Hematopoietic multipotent progenitor cell treated with erythropoietin and hydrocortisone succinate and interleukin-3 and kit ligand, for 17 days (in vitro differentiated cells): ENCODE results near the gene SPDYA.
"Not testable (repeated sequence)": the region's sequence is repeated elsewhere in the genome, so short reads cannot be mapped to it uniquely, and the experiment has no call there.

Experiments
- DNase-seq: peaks from one replicate; pipeline ENCODE4 v3.0.0-alpha.2; 2015; ENCODE audit warnings: low spot score

SPDYA gene

GRCh38 chr2:28810384-28811285 lies at the start of gene SPDYA:
SPDYA (plus strand) TSS chr2:28810834; CDS start chr2:28816015, 5,181 bp downstream.
- peak; percentile 59 for DNase-seq

GRCh38 chr2:28761420-28761819 lies 49.2 kb upstream of the SPDYA start:
- no peak for DNase-seq

GRCh38 chr2:28764909-28765711 lies 45.5 kb upstream of the SPDYA start:
- no peak for DNase-seq

GRCh38 chr2:28766070-28766469 lies 44.6 kb upstream of the SPDYA start:
- DNase-seq, result no peak

- DNase-seq, result no peak
Measured at GRCh38 chr2:28767337-28767736, 43.3 kb upstream of the SPDYA start.

- DNase-seq, result no peak
Measured at GRCh38 chr2:28768422-28768821, 42.2 kb upstream of the SPDYA start.

DNA sequence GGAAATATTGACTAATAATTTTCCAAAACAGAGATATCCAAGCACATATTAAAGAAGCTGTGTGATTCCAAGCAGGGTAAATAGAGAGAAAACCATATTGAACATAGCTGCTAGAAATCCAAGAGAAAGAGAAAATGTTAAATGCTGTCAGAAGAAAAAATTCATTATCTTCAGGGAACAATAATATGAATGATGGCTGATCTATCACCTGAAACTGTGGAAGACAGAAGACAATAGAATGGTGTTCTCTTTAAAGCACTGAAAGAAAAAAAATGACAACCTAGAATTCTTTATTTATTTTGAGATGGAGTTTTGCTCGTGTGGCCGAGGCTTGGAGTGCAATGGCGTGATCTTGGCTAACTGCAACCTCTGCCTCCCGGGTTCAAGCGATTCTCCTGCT lies 41.7 kb upstream of the SPDYA start:
- no peak for DNase-seq

DNA sequence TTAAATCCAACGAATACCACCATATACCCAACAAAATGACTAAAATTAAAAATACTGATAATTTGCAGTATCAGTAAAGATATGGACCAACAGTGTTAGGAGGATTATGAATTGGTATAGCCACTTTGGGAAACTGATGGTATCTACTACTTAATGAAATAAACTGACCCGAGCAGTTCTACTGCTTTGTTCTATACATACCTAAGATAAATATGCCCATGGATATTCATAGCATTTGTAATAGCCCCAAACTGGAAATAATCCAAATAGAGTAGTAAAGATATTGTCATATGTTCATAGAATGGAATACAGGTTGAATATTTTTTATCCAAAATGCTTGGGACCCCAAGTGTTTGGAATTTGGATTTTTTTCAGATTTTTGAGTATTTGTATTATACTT lies 38.3 kb upstream of the SPDYA start:
- DNase-seq, result no peak

- DNase-seq, result no peak
Measured at GRCh38 chr2:28776471-28776870, 34.2 kb upstream of the SPDYA start.

GRCh38 chr2:28778392-28778791 lies 32.2 kb upstream of the SPDYA start:
- no peak for DNase-seq

DNA sequence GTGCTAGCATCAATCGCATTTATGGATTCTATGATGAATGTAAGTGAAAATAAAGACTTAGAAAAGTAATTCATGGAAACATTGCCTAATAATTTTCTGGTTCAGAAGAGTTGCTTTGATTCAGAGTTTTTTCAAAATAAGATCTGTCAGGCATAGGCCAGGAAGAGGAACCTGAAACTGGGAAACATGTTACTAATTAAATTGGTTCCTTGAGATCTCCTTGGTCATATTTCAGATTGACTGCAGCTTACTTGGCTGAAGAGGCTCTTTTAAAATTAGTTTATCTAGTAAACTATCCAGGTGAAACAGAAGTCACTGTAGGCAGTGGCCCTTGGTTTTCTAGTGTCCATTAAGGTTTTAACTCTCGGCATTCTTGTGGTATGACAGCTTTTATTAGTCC lies 31.6 kb upstream of the SPDYA start:
- no peak for DNase-seq

GRCh38 chr2:28780496-28780895 lies 30.1 kb upstream of the SPDYA start:
- no peak for DNase-seq

- no peak for DNase-seq
Measured at GRCh38 chr2:28782423-28782822, 28.2 kb upstream of the SPDYA start.

- DNase-seq, result not testable (repeated sequence)
Measured at GRCh38 chr2:28784570-28784969, 26.1 kb upstream of the SPDYA start.

DNA sequence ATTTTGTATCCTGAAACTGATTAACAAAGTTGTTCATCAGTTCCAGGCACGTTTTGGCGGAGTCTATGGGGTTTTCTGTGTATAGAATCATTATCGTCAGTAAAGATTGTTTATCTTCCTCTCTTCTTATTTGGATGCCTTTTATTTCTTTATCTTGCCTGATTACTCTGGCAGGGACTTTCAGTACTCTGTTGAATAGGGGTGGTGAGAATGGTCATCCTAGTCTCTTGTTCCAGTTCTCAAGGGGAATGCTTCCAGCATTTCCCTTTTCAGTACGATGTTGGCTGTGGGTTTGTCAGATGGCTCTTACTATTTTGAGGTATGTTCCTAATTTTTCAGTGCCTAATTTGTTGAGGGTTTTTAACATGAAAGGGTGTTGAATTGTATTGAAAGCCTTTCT lies 14.0 kb upstream of the SPDYA start:
- DNase-seq, result no peak

- DNase-seq, result peak; percentile 52
Measured at GRCh38 chr2:28801726-28802125, 8.9 kb upstream of the SPDYA start.

DNA sequence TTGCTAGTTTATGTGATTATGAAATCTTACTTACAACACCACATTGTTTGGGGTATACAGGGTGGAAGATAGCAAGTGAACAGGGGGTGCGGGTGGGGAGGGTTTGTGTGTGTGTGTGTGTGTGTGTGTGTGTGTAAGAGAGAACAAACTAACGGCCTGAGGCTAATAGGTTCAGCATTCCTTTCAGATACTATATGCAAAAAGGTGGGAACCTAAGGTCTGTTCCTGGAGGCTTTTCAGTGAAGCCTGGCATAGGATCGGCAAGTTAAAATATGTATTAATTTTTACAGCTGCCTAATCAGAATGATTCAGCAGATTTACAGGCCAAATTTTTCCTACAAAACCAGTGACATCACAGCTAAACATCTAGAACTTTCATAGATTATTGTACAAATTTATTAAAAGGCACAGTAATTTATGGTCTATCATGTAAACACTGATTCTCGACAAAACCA lies 7.6 kb upstream of the SPDYA start:
- DNase-seq, result peak; percentile 78

- no peak for DNase-seq
Measured at GRCh38 chr2:28809927-28810326, 707 bp upstream of the SPDYA start.

DNA sequence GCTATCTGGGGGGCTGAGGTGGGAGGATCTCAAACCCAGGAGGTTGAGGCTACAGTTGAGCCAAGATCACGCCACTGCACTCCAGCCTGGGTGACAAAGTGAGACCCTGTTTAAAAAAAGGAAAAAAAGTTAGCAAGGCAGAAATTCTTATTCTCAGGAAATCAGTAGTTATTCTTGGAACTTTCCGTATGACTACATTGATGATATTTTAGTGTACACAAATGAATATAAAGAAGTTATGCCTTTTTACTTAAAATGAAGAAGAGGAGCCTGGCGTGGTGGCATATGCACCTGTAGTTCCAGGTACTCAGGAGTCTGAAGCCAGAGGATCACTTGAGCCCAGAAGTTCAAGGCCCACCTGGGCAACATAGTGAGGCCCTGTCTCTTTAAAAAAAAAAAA lies 7.4 kb downstream of the SPDYA start:
- no peak for DNase-seq

DNA sequence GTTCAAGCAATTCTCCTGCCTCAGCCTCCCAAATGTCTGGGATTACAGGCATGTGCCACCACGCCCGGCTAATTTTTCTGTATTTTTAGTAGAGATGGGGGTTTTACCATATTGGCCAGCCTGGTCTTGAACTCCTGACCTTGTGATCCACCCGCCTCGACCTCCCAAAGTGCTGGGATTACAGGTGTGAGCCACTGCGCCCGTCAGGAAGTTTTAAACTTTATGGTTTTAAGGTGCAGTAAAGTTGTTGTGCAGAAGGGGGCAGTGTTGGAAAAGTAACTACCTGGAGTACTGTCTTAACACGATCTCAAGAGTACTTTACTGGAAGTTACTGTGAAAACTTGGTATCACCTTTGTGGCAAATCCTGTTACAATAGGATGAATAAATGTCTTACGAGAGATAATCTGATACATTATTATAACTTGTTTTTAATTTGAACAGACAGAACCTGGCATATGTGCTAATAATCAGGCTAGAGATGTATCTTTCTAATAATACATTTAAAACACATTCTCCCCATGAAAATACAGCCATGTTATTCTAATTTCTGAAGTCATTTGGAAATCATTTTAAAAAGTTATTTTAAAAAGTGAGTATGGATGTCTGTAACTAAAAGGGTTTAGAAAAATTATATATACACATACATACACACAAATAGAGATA lies 10.8 kb downstream of the SPDYA start:
- DNase-seq, result peak; percentile 78

- no peak for DNase-seq
Measured at GRCh38 chr2:28822036-28822435, 11.4 kb downstream of the SPDYA start.

GRCh38 chr2:28824207-28824606 lies 13.6 kb downstream of the SPDYA start:
- DNase-seq, result no peak

GRCh38 chr2:28824870-28825269 lies 14.2 kb downstream of the SPDYA start:
- no peak for DNase-seq
